HG03039 (cell line): ENCODE data around the gene SPATA20.

Experiments
- ATAC-seq: cut with Tn5 transposase; IDR thresholded peaks from one replicate; pipeline ENCODE4 v1.9.1; 2021; ENCODE audit warnings: mild to moderate bottlenecking, moderate library complexity; ENCODE audit not compliant: unreplicated experiment

Gene SPATA20

GRCh38 chr17:50594128-50594823 lies 47.3 kb downstream of the SPATA20 start:
- no peak for ATAC-seq

DNA sequence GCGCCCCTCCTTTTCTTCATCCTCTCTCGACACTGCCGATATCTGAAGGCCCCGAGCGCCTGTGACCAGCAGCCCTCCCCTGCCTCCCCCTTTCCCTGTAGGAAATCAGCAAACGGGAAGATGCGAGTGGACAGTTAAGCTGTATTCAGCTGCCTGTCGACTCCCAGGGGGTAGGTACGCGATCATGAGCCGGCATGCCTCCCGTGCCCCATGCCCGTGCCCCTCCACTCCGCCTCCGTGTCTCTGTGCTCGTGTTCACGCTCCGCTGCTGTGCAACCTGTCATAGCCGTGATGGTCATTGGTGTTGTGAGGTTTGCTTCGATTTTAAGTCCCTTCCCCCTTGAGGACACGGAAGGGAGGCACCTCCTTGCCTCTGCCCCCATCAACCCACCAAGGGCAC lies 47.9 kb downstream of the SPATA20 start:
- ATAC-seq: no peak

DNA sequence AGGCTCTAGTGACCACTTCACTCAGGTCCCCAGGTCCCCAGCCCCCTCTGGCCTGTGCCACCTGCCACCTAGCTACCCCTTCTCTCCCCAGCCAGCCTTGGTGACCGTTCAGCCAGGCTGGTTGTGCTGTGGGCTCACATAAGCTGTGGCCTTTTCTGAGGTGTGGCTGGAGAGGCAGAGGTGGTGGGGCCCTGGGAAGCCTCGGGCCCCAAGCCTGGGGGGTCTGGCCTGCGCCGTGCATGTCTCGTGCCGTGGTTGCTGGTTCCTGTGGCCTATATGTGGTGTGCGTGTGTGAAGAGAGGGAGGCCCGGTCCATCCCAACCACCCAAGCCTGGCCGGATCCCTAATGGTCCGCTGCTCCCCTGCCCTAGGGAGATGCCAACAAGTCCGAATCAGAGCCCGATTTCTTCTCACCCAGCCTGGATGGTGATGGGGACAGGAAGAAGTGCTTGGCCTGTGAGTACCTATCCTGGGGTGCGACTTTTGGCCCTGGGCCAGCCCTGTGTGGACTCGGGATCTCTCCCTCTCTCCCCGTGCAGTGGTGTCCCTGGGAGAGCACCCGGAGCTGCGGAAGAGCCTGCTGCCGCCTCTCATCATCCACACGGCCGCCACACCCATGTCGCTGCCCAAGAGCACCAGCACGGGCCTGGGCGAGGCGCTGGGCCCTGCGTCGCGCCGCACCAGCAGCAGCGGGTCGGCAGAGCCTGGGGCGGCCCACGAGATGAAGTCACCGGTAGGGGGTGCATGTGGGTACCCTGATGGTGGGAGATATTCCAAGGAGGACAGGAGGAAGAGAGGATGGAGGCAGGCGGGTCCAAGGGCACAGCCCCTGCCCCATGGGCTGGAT lies 49.4 kb downstream of the SPATA20 start:
- no peak for ATAC-seq

DNA sequence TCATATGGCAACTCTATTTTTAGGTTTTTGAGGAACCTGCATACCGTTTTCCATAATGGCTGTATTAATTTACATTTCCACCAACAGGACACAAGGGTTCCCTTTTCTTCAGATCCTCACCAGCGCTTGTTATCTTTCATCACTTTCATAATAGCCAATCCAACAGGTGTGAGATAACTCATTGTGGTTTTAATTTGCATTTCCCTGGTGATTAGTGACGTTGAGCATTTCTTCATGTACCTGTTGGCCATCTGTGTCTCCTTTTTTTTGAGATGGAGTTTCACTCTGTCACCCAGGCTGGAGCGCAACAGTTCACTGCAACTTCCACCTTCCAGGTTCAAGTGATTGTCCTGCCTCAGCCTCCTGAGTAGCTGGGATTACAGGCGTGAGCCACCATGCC lies 51.5 kb downstream of the SPATA20 start:
- ATAC-seq: no peak

DNA sequence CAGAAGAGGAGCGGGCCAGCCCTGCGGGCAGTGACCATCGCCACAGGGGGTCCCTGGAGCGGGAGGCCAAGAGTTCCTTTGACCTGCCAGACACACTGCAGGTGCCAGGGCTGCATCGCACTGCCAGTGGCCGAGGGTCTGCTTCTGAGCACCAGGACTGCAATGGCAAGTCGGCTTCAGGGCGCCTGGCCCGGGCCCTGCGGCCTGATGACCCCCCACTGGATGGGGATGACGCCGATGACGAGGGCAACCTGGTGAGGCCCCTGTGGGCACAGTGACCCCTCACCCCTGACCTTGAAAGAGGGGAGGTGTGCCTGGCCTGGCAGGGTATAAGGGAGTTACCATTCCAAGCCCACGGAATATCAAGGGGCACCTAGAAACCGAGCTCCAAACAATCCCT lies 52.6 kb downstream of the SPATA20 start:
- ATAC-seq: no peak

GRCh38 chr17:50601823-50602375 lies 54.9 kb downstream of the SPATA20 start:
- no peak for ATAC-seq

DNA sequence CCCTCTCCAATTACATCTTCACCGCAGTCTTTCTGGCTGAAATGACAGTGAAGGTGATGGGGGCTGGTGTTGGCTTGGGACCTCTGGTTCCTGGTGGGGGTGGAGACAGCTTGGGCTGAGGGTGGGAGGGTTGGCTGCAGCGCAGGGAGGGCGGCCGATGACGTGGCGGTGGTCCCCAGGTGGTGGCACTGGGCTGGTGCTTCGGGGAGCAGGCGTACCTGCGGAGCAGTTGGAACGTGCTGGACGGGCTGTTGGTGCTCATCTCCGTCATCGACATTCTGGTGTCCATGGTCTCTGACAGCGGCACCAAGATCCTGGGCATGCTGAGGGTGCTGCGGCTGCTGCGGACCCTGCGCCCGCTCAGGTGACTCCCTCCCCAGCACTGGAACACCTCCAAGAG lies 55.9 kb downstream of the SPATA20 start:
- no peak for ATAC-seq

GRCh38 chr17:50603340-50603739 lies 56.4 kb downstream of the SPATA20 start:
- ATAC-seq: no peak

GRCh38 chr17:50604513-50604912 lies 57.5 kb downstream of the SPATA20 start:
- no peak for ATAC-seq

GRCh38 chr17:50605429-50605828 lies 58.5 kb downstream of the SPATA20 start:
- ATAC-seq: no peak
